Measurements from ENCODE around the gene CCT5.
"Not testable (repeated sequence)": the region's sequence is repeated elsewhere in the genome, so short reads cannot be mapped to it uniquely, and the experiment has no call there.

CCT5 gene

DNA sequence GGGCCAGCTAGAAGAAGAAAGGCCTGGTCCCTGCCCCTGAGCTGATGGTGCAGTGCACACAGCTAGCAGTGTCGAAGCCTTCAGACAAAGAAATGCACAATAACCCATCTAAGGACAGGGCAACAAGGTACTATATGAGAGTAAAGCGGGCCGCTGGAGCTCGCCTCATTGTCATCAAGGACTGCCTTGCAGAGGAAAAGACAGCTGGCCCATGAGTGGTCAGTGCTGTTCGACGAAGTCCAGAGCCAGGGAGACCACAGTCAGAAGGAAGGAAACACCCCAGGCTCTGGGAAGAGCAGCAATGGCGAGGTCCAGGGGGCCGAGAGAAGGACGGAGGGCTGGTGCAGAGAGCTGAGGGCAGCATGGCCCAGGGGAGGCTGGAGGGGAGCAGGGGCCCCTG is 17.7 kb upstream of the CCT5 start:
- peaks cover 44% of the 10 kb centered on the region for H3K36me3 Mint-ChIP-seq
- H3K27ac Mint-ChIP-seq = no peak overlapping the region
- H3K9me3 Mint-ChIP-seq = no peaks in the 10 kb centered on the region
- ATAC-seq = no peak
- no peaks in the 10 kb centered on the region for H3K4me1 Mint-ChIP-seq
- no peak overlapping the region for H3K4me3 Mint-ChIP-seq
- DNase-seq (ENCODE audit: low spot score in 2 of 2) = peak in 1 of 2 donors; percentile 38

GRCh38 chr5:10233011-10233410 is 17.1 kb upstream of the CCT5 start:
- H3K4me1 Mint-ChIP-seq = no peaks in the 10 kb centered on the region

DNA sequence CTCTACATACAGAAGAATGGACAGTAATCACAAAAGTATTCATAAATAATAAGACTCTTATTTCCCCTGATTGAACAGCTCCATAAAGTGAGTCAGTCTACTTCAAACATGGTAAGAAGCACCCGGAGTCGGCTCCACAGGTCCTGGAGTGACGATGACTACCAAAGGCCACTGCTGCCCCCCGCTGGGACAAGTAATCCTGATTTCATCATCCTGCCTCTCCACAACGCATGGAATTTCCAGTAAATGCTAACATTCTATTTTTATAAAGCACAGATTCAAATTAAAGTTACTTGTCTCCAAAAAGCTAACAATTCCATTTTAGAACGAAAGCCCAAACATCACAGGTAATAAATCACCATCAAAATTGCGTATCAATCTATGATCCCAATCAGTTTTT is 16.6 kb upstream of the CCT5 start:
- Mint-ChIP-seq H3K36me3 (peaks cover 48% of the 10 kb centered on the region), H3K27ac (no peak overlapping the region), H3K4me1 (no peaks in the 10 kb centered on the region), H3K9me3 (no peaks in the 10 kb centered on the region), H3K4me3 (no peak overlapping the region)
- DNase-seq (ENCODE audit: low spot score in 2 of 2) (no peak), ATAC-seq (no peak)

More at GRCh38 chr5:10233011-10233410, 17.1 kb upstream of the CCT5 start:
- H3K4me3 Mint-ChIP-seq = no peak overlapping the region
- no peaks in the 10 kb centered on the region for H3K9me3 Mint-ChIP-seq
- DNase-seq (ENCODE audit: low spot score in 2 of 2) (peak in 1 of 2 donors; percentile 17), ATAC-seq (no peak)
- peaks cover 50% of the 10 kb centered on the region for H3K36me3 Mint-ChIP-seq
- no peak overlapping the region for H3K27ac Mint-ChIP-seq

DNA sequence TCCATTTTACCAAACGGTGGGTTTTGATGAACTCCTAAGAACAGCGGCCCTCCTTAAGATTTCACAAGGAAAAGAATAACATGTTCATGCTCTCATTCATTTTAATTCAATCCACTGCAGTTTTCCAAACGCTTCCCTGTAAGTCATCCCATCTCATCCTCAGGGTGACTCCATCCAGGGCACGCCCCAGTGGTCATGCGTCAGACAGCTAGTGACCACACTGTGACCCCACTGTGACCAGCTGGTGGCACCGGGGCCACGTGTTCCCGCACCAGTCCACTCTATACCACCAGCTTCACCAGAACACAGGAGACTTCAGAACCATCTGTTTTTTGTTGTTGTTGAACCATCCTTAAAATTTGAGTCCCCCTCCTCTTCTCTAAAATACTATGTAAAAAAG is 14.7 kb upstream of the CCT5 start:
- DNase-seq (ENCODE audit: low spot score in 2 of 2) (no peak), ATAC-seq (no peak)
- Mint-ChIP-seq H3K36me3 (peaks cover 44% of the 10 kb centered on the region), H3K27ac (no peak overlapping the region), H3K4me1 (no peaks in the 10 kb centered on the region), H3K4me3 (no peak overlapping the region), H3K9me3 (no peaks in the 10 kb centered on the region)

GRCh38 chr5:10243660-10244240 is 6.3 kb upstream of the CCT5 start:
- ATAC-seq = no peak
- Mint-ChIP-seq H3K9me3 (no peaks in the 10 kb centered on the region), H3K36me3 (peaks cover 3% of the 10 kb centered on the region), H3K4me3 (no peak overlapping the region), H3K4me1 (peaks cover 8% of the 10 kb centered on the region), H3K27ac (no peak overlapping the region)
- DNase-seq (ENCODE audit: low spot score in 2 of 2) = no peak

- ATAC-seq = no peak
- DNase-seq (ENCODE audit: low spot score in 2 of 2) = no peak
- no peaks in the 10 kb centered on the region for H3K9me3 Mint-ChIP-seq
- no peak overlapping the region for H3K4me3 Mint-ChIP-seq
- peaks cover 11% of the 10 kb centered on the region for H3K4me1 Mint-ChIP-seq
- H3K27ac Mint-ChIP-seq = no peak overlapping the region
- H3K36me3 Mint-ChIP-seq = peaks cover 1% of the 10 kb centered on the region
Observed at GRCh38 chr5:10244342-10244944, 5.6 kb upstream of the CCT5 start.

DNA sequence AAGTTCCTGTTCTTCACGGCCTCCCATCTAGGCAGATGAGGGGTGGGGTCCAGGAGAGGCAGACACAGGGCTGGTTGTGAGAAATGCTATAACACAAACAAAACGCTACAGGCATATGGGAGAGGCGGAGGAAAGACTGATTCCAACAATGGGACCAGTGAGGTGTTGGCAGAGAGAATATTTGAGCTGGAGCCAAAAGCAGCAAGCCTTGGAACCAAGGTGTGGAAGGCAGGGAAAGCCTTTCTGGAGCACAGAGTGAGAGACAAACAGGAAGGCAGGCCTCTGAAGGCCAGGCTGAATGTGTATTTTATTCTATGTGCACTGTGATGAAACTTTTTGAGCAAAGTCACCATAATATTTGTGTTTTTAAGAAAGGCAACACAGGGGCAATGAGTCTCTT is 3.3 kb upstream of the CCT5 start:
- Mint-ChIP-seq H3K9me3 (no peaks in the 10 kb centered on the region), H3K36me3 (peaks cover 25% of the 10 kb centered on the region), H3K4me1 (peaks cover 27% of the 10 kb centered on the region), H3K4me3 (no peak overlapping the region), H3K27ac (no peak overlapping the region)
- no peak for ATAC-seq
- no peak for DNase-seq (ENCODE audit: low spot score in 2 of 2)

DNA sequence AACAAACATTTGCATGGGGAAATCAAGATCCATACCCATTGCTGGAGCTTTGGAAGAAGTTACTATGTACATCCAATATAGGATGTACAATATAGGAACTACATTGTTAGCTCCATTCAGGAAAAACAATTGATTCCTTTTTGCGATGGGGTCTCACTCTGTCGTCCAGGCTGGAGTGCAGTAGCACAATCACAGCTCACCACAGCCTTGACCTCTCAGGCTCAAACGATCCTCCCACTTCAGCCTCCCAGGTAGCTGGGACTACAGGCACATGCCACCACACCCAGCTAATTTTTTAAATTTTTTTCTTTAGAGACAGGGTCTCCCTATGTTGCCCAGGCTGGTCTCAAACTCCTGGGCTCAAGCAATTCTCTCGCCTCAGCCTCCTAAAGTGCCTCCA is 2.9 kb upstream of the CCT5 start:
- H3K4me3 Mint-ChIP-seq; H3K9me3 Mint-ChIP-seq; DNase-seq (ENCODE audit: low spot score in 2 of 2); ATAC-seq: not testable (repeated sequence)
- peak overlapping the region; percentile 100 for H3K27ac Mint-ChIP-seq
- peaks cover 32% of the 10 kb centered on the region for H3K4me1 Mint-ChIP-seq
- peaks cover 29% of the 10 kb centered on the region for H3K36me3 Mint-ChIP-seq

DNA sequence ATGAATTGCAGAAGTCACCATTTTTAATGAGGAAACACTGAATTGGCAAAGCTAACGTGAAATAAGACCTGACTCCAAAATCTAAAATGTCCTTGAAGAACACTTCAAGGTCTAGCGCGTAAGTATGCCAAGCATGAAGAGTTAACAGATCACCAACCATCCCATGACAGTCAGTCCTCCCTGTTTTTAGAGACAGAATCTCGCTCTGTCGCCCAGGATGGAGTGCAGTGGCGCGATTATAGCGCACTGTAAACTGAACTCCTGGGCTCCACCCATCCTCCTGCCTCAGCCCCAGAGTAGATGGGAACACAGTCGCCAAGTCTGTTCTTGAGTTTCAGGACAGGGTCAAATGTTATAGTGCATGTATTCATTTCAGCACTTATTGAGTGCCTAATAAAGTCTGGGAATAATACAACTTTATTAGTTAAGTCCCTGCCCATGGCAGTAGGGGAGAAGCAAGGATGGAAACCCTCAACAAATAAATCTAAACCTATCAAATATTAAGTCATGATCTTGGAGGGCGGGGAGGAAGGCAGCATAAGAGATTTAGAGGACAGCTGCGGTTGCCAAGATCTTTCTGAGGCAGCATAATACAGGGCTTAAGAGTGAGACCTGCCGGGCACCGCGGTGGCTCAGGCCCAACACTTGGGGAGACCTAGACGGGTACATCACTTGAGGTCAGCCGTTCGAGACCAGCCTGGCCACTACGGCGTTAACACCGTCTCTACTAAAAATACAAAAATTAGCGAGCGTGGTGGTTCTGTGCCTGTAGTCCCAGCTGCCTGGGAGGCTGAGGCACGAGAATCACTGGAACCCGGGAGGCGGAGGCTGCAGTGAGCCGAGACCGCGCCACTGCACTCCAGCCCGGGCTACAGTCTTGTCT is 1.5 kb upstream of the CCT5 start:
- ATAC-seq = no peak
- DNase-seq (ENCODE audit: low spot score in 2 of 2) = peak in 1 of 2 donors; percentile 61
- no peaks in the 10 kb centered on the region for H3K9me3 Mint-ChIP-seq
- H3K36me3 Mint-ChIP-seq = peaks cover 43% of the 10 kb centered on the region
- H3K4me3 Mint-ChIP-seq = peak overlapping the region; percentile 80
- H3K27ac Mint-ChIP-seq = peak overlapping the region; percentile 100
- H3K4me1 Mint-ChIP-seq = peaks cover 33% of the 10 kb centered on the region

- H3K4me3 Mint-ChIP-seq = peak overlapping the region; percentile 80
Observed at GRCh38 chr5:10250806-10251276, 761 bp downstream of the CCT5 start.

GRCh38 chr5:10251405-10251804 is 1.3 kb downstream of the CCT5 start:
- H3K4me1 Mint-ChIP-seq = peaks cover 44% of the 10 kb centered on the region
- DNase-seq (ENCODE audit: low spot score in 2 of 2) (no peak), ATAC-seq (no peak)
- H3K36me3 Mint-ChIP-seq = peaks cover 71% of the 10 kb centered on the region
- H3K9me3 Mint-ChIP-seq = no peaks in the 10 kb centered on the region
- peak overlapping the region; percentile 100 for H3K27ac Mint-ChIP-seq
- peak overlapping the region; percentile 80 for H3K4me3 Mint-ChIP-seq

More at GRCh38 chr5:10250806-10251276, 761 bp downstream of the CCT5 start:
- peak overlapping the region; percentile 100 for H3K27ac Mint-ChIP-seq
- DNase-seq (ENCODE audit: low spot score in 2 of 2) (no peak), ATAC-seq (peak; percentile 50)
- H3K9me3 Mint-ChIP-seq = no peaks in the 10 kb centered on the region
- peaks cover 65% of the 10 kb centered on the region for H3K36me3 Mint-ChIP-seq
- peaks cover 44% of the 10 kb centered on the region for H3K4me1 Mint-ChIP-seq

DNA sequence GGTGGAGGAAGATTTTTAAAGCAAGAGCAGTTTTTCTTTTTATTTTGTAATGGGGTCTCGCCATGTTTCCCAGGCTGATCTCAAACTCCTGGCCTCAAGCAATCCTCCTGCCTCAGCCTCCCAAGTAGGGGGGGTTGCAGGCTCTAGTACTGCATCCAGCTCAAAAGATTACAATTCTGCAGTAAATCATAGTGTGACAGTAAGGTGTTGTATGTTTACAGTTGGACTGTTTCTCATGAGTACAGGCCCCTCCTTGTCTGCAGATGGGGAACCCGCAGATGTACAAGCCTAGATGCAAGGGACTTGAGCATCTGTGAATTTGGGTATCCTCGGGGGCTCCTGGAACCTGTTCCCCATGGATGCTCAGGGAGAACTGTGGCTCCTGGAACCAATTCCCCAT is 3.3 kb downstream of the CCT5 start:
- no peak for ATAC-seq
- H3K4me3 Mint-ChIP-seq = no peak overlapping the region
- peaks cover 47% of the 10 kb centered on the region for H3K4me1 Mint-ChIP-seq
- H3K36me3 Mint-ChIP-seq = peaks cover 91% of the 10 kb centered on the region
- DNase-seq (ENCODE audit: low spot score in 2 of 2) = no peak
- H3K27ac Mint-ChIP-seq = peak overlapping the region; percentile 32
- no peaks in the 10 kb centered on the region for H3K9me3 Mint-ChIP-seq

DNA sequence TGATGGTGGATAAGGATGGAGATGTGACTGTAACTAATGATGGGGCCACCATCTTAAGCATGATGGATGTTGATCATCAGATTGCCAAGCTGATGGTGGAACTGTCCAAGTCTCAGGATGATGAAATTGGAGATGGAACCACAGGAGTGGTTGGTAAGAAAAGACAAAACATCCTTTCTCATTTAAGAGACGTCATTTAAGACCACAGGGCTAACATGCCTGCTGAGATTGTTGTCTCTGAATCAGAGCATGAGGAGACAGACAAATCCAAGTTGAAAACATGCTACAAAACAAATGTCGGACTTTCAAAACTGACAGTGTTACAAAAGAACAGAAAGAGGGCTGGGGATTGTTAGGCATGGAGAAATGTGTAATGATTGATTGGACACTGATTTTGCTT is 4.6 kb downstream of the CCT5 start:
- H3K4me3 Mint-ChIP-seq = no peak overlapping the region
- no peaks in the 10 kb centered on the region for H3K9me3 Mint-ChIP-seq
- DNase-seq (ENCODE audit: low spot score in 2 of 2) = no peak
- ATAC-seq = no peak
- peaks cover 100% of the 10 kb centered on the region for H3K36me3 Mint-ChIP-seq
- H3K27ac Mint-ChIP-seq = peak overlapping the region; percentile 39
- H3K4me1 Mint-ChIP-seq = peaks cover 47% of the 10 kb centered on the region

DNA sequence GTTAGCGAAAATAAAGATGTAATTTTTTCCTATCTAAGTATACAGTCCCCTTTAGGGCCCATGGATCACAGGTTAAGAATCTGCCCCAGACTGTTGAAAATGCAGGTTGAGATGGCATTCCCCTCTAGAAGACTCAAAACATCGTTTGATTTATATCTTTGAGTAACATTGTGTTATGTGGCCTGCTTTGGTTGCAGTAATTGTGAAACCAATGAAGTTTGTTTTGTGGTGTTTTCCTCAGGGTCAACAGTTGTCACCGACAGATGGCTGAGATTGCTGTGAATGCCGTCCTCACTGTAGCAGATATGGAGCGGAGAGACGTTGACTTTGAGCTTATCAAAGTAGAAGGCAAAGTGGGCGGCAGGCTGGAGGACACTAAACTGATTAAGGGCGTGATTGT is 7.8 kb downstream of the CCT5 start:
- Mint-ChIP-seq H3K36me3 (peaks cover 100% of the 10 kb centered on the region), H3K9me3 (no peaks in the 10 kb centered on the region), H3K27ac (peak overlapping the region; percentile 60), H3K4me1 (peaks cover 35% of the 10 kb centered on the region), H3K4me3 (no peak overlapping the region)
- ATAC-seq (peak; percentile 86), DNase-seq (ENCODE audit: low spot score in 2 of 2) (no peak)

- Mint-ChIP-seq H3K4me1 (peaks cover 27% of the 10 kb centered on the region), H3K27ac (peak overlapping the region; percentile 82), H3K36me3 (peaks cover 100% of the 10 kb centered on the region), H3K4me3 (no peak overlapping the region), H3K9me3 (no peaks in the 10 kb centered on the region)
- DNase-seq (ENCODE audit: low spot score in 2 of 2) (no peak), ATAC-seq (no peak)
Observed at GRCh38 chr5:10259899-10260298, 9.8 kb downstream of the CCT5 start.

All from stimulated activated effector memory CD8-positive, alpha-beta T cell treated with anti-CD3 and anti-CD28 coated beads, Interleukin-12 subunit alpha, Interleukin-12 subunit beta, amount 100 ng/mL, for 72 hours (primary cell).